NT2/D1 (cell line): ENCODE data around the gene HS3ST5.

Source experiments
- YY1 ChIP-seq: IDR thresholded peaks from 2 replicates; pipeline ENCODE4 v1.6.1; 2011; ENCODE audit not compliant: insufficient read length, insufficient read depth
- ZNF274 ChIP-seq: IDR thresholded peaks from 2 replicates; pipeline ENCODE4 v1.6.1; 2011; ENCODE audit warnings: mild to moderate bottlenecking, low read depth, low read length

- no peak for TF ChIP-seq YY1
- TF ChIP-seq ZNF274: no peak
These were observed 189.4 kb downstream of the HS3ST5 start for GRCh38 chr6:114153448-114153847.
